NCI-H526 treated with DMSO at 0.1 percent for 48 hours (cell line): ENCODE measurements around the gene PLRG1.
"Not testable (repeated sequence)": the region's sequence is repeated elsewhere in the genome, so short reads cannot be mapped to it uniquely, and the experiment has no call there.

Experiments
- DNase-seq: peaks from one replicate; lab custom pipeline; 2025; lab: John Stamatoyannopoulos, UW

PLRG1 gene

GRCh38 chr4:154549894-154550790 is at the start of gene PLRG1:
PLRG1 (minus strand) TSS chr4:154550400; CDS start chr4:154550308, 92 bp downstream.
- peak; percentile 87 for DNase-seq

DNA sequence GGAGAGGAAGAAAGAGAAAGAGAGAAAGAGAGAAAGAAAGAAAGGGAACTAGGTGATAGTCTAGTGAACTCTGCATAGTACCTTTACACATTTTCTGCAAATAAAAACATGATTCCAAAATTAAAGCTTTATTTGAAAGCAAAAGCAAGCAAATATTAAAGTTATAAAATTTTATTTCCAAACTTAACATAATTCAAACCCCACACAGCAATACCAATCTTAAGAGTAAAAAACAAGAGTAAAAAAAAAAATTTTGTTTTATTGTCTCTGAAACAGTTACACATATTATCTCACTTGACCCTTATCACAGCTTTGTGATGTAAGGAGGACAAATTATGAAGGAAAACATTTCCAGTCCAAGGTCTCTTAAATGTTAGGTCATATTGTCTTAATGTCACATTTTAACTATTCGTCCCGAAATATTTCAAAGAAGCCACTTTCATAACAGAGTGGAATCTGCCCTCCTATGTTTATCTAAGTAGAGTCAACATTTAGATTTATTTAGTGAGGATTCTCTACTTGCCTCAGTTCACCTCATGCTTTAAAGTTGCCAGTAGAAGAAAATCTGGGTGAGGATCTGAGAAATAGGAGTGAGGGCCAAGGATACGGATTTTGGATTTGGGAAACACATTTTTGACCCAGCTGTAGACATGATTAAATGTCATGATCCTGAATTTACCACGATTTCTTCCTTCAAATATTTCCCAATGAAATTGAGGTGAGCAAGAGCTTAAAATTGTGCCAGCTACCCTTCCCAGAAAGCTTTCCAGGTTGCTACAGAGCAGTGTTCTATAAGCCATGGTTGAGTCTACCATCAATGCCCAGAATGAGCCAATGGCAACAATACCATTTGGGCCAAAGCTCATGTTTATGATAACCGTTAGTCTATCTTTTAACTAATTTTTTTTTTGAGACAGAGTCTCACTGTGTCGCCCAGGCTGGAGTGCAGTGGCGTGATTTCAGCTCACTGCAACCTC is 47.9 kb upstream of the PLRG1 start:
- DNase-seq: no peak

DNA sequence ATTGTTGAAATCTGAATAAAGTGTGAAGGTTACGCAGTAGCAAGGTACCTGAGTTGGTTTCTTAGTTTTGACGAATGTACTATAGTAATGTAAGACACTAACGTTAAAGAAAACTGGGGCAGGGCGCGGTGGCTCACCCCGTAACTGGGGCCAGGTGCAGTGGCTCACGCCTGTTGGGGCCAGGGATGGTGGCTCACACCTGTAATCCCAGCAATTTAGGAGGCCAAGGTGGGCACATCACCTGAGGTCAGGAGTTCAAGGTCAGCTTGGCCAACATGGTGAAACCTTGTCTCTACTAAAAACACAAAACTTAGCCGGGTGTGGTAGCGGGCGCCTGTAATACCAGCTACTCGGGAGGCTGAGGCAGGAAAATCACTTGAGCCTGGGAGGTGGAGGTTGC is 47.1 kb upstream of the PLRG1 start:
- not testable (repeated sequence) for DNase-seq

DNA sequence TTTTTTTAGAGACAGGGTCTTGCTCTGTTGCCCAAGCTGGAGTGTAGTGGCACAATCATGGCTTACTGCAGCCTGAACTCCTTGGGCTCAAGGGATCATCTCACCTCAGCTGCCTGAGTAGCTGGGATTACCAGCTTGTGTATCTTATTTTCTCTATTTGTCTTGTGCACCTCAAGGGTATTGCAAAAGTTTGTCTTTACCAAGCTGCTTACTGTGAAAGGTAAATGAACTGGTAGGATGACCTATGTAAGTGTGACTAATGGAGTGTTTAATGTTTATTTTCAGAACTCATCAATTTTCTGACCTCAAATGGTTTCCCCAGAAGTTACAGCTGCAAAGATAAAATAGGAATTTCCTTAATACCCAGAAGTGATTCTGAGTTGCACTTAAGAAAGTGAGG is 45.6 kb upstream of the PLRG1 start:
- no peak for DNase-seq

DNA sequence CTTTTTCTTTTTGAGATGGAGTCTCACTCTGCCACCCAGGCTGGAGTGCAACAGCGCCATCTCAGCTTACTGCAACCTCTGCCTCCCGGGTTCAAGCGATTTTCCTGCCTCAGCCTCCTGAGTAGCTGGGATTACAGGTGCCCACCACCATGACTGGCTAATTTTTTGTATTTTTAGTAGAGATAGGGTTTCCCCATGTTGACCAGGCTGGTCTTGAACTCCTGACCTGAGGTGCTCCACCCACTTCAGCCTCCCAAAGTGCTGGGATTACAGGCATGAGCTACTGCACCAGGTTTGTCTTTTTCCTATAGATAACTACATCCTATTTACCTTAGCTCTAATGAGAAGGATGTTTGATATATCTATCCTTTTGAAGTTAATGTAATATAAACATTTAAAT is 44.1 kb upstream of the PLRG1 start:
- DNase-seq: not testable (repeated sequence)

DNA sequence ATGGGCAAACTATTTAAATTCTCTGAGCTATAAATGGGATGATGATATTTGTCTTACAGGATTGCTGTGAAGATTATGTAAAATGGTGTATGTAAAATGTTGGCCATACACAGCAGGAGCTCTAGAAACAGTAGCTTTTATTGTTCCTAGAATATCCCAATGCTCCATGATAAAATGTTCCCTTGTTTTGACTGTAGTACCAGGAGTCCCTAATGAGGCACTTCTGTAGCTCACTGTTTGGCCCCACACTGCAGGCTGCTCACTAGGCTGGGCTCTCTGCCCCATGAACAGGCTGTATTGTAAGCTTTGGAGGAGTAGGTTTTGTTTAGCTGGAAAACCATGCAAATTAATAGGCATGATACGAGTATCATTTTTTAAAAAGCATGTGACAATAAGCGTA is 43.7 kb upstream of the PLRG1 start:
- peak; percentile 24 for DNase-seq

DNA sequence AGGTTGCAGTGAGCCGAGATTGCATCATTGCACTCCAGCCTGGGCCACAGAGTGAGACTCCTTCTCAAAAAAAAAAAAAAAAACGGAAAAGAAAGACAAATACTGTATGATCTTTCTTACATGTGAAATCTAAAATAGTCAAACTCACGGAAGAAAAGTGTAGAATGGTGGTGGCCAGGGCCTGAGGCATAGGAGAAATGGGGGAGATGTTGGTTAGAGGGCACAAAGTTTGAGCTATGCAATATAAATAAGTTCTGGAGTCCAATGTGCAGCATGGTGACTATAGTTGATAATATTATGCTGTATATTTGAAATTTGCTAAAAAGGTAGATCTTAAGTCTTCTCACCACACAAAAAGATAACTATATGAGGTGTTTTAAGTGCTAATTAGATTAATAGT is 41.7 kb upstream of the PLRG1 start:
- DNase-seq: no peak

- no peak for DNase-seq
These were observed 40.3 kb upstream of the PLRG1 start, which contains the start of gene FGA for GRCh38 chr4:154590329-154591006. FGA (minus strand) TSS chr4:154590742; CDS start chr4:154590687, 55 bp downstream.

- no peak for DNase-seq
These were observed 39.3 kb upstream of the PLRG1 start for GRCh38 chr4:154589296-154590197.

GRCh38 chr4:154588198-154588597 is 38.0 kb upstream of the PLRG1 start:
- no peak for DNase-seq

DNA sequence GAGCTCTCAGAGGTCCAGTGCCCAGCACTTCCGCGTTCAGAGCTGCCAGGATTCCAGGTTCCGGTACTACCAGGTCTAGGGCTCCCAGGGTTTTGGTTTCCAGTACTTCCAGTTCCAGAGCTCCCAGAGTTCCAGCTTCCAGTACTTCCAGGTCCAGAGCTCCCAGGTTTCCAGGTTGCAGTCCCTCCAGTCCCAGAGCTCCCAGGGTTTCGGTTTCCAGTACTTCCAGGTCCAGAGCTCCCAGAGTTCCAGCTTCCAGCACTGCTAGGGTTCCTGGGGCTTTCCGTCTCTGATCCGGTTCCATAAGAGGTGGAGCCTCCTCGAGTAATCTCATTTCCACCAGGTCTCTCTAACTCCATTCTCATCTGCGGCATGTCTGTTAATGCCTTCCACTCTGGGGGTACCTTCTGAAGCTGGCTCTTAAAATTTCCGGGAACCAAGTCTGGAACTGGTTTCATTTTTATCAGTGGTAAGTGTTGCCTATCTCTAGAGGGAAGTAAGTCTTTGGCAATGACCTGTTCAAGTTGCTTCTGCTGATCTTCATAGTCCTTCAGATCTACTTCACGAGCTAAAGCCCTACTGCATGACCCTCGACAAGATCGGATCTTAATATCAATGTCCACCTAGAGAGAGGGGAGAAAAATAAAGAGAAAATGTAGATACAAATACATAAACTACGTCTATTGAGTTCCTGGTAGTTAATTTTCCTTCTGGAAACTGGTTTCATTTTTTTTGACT is 36.3 kb upstream of the PLRG1 start:
- DNase-seq: no peak

DNA sequence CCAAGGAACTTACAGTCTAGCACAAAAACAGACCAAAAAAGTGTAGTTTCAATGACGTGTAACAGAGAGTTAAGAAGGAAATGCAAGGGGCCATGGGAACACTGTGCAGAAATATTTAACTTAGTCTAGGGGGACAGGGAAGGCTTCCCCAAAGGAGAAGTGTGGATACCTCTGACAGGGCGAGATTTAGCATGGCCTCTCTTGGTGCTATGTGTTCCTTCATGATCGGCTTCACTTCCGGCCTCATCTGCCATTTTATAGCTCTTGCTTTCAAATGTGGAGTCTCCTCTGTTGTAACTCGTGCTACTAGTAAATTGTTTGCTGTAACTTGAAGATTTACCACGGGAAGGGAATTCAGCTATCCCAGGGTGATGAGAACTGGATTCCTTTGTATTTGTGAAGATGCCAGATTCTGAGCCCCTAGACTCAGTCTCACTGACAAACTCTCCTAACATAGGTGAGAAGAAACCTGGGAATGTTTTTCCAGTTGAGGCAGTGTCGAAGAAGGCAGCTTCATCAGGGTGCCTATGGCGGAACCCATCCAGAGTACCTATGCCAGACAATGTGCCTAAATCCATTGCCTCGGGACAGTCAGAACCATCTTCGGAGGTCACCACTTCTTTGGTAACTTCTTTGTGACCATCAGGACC is 35.3 kb upstream of the PLRG1 start:
- no peak for DNase-seq

DNA sequence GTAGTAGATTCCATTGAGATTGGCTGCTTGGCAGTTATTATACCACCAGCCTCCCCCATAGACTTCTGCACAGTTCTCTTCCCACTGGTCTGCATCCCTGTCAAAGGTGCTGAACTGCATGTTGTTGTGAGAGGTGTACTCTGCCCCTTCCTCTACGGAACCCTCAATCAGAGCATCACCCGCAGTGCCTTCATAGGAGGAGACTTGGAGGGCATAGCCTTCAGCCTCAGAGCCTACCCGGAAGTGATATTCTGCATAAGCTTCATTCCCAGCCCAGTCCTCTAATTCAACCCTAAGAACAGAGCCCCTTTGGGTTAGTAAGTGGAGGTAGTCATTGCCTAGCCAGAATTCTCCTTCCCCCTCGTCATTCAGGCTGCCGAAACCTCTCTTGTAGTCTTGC is 34.1 kb upstream of the PLRG1 start:
- DNase-seq: no peak

DNA sequence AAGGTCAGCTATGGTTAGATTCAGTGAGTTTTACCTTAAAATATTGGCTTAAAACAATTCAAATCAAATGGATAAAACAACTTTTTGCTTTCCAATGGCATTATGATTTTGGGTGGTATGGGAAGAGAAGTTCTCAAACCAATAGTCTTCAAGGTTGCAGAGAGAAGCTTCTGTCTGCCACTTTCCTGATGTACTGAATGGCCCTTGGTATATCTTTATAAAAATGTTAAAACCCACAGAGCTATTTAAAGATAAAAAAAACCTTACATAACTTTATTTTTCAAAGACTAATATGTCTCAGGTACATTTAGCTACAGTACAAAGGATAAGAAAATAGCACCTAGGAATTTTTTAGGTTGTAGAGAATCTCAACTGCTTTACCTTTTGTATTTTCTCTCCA is 33.5 kb upstream of the PLRG1 start:
- DNase-seq: no peak

DNA sequence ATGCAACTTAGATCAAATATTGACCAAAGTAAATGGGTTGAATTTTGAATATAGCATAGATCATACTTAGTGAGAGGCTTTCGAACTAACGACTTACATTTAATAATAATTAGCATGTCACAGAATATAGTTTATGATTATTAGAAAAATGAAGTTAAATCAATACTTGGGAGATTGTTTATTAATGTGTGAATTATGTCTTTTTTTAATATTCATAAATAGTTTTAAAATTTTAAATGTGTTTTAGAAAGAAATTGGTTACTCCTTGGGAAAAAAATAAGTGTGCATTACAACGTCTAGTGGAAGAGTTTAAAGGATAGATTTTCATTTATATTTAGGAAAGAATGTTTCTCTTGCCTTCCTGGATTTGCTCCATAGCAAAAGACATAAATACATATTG is 33.0 kb upstream of the PLRG1 start:
- no peak for DNase-seq

DNA sequence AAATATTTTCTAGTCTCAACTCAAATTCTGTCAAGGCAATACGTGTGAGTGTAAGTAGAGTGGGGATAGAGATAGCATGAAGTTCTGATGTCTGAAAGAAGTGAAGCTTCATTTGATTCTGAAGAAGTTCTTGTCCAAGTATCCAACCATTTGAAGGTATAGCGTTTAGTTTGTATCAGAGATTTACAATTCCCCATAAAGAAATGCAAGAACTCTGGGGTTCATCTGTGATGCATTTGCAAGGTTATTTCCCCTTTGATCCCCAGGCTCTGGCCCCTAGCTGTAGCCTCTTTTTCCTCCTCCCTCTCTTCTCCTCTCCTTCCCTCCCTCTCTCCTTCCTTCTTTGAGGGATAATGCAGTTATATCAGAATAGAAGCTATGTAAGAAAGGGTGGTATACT is 32.5 kb upstream of the PLRG1 start:
- DNase-seq: no peak

- no peak for DNase-seq
These were observed 29.7 kb upstream of the PLRG1 start for GRCh38 chr4:154579927-154580326.

DNA sequence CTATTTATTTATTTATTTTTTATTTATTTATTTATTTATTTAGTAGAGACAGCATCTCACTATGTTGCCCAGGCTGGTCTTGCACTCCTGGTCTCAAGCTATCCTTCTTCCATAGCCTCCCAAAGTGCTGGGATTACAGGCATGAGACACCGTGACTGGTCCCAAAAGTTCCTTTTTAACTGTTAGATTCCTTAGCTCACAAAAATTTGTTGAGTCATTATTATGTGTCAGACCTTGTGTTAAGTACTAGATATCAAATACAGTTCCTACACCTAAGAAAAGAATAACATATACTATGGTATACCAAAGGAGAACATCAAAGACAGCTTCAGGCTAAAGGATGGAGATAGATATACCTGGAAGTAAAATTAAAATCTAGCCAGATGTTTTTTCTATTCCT is 28.7 kb upstream of the PLRG1 start:
- no peak for DNase-seq

DNA sequence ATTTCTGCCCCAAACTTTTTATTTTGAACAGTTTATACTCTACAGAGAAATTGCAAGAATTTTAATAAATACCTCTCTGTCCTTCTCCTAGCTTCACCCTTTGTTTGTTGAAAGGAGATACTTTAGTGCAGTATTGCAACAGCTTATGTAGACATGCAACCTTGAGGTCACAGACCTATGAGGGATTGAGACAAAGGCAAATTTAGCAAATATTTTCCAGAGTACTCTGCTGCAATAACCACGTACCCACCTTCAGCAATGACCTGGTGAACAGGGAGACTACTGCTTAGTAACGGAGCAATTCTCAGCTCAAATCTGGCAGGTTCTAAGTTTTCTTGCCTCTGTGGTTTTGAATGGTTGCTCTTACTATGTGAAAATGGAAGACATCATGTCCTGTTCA is 27.1 kb upstream of the PLRG1 start:
- no peak for DNase-seq

DNA sequence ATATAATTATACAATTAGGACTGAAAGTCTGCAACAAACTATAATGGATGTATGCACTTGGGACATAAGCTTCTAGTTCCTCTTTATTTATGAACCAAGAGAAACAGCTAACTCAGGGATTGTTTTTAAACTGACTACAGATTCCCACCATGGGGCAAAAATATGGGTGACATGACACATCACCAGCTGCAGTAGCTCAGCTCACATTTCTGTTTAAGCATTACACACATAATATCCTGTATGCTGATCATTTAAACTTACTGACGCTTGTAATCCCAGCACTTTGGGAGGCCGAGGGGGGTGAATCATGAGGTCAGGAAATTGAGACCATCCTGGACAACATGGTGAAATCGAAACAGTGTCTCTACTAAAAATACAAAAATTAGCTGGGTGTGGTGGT is 24.1 kb upstream of the PLRG1 start:
- no peak for DNase-seq
